WTC11 (cell line): ENCODE results near the gene UNKL.

ENCODE experiments used
- CBFB ChIP-seq: sonication (generic); formaldehyde crosslinking; IDR thresholded peaks from 2 replicates; pipeline ENCODE4 v1.8.1; 2022; ENCODE audit warnings: mild to moderate bottlenecking, low read depth, missing genetic modification reagents
- CREB1 ChIP-seq: sonication (generic); formaldehyde crosslinking; IDR thresholded peaks from 2 replicates; pipeline ENCODE4 v1.8.0; 2023; ENCODE audit warnings: mild to moderate bottlenecking, missing genetic modification reagents
- NR2C2 ChIP-seq: sonication (generic); formaldehyde crosslinking; IDR thresholded peaks from 2 replicates; pipeline ENCODE4 v1.8.0; 2022; ENCODE audit warnings: mild to moderate bottlenecking, missing genetic modification reagents
- TEAD4 ChIP-seq: sonication (generic); formaldehyde crosslinking; IDR thresholded peaks from 2 replicates; pipeline ENCODE4 v1.8.0; 2022; ENCODE audit warnings: mild to moderate bottlenecking, missing genetic modification reagents
- ZNF121 ChIP-seq: sonication (generic); formaldehyde crosslinking; IDR thresholded peaks from 2 replicates; pipeline ENCODE4 v1.8.0; 2023; ENCODE audit warnings: missing genetic modification reagents
- ZNF138 ChIP-seq: sonication (generic); formaldehyde crosslinking; conservative IDR thresholded peaks from 2 replicates; pipeline ENCODE4 v1.8.1; 2022; ENCODE audit warnings: mild to moderate bottlenecking, moderate library complexity, missing genetic modification reagents
- TF ChIP-seq, protein P1 (sequence below): fragments of 200-600 bp; IDR thresholded peaks from 2 replicates; pipeline ENCODE4 v1.8.0; 2022; ENCODE audit warnings: antibody characterized with exemption
- TF ChIP-seq, protein P2 (sequence below): sonication (generic); formaldehyde crosslinking; IDR thresholded peaks from 2 replicates; pipeline ENCODE4 v1.8.0; 2022; ENCODE audit warnings: mild to moderate bottlenecking, missing genetic modification reagents
- TF ChIP-seq, protein P3 (sequence below): sonication (generic); formaldehyde crosslinking; IDR thresholded peaks from 2 replicates; pipeline ENCODE4 v1.8.0; 2022; ENCODE audit warnings: mild to moderate bottlenecking, missing genetic modification reagents
- TF ChIP-seq, protein P4 (sequence below): sonication (generic); formaldehyde crosslinking; IDR thresholded peaks from 2 replicates; pipeline ENCODE4 v1.8.1; 2023; ENCODE audit warnings: mild to moderate bottlenecking, missing genetic modification reagents, moderate library complexity
- TF ChIP-seq, protein P5 (sequence below): sonication (generic); formaldehyde crosslinking; IDR thresholded peaks from 2 replicates; pipeline ENCODE4 v1.8.1; 2023; ENCODE audit warnings: mild to moderate bottlenecking, missing genetic modification reagents
- TF ChIP-seq, protein P6 (sequence below): sonication (generic); formaldehyde crosslinking; IDR thresholded peaks from 2 replicates; pipeline ENCODE4 v1.8.1; 2022; ENCODE audit warnings: low read depth, mild to moderate bottlenecking, moderate library complexity, missing genetic modification reagents, borderline replicate concordance
- TF ChIP-seq, protein P7 (sequence below): sonication (generic); formaldehyde crosslinking; IDR thresholded peaks from 2 replicates; pipeline ENCODE4 v1.8.1; 2022; ENCODE audit warnings: low read depth, missing genetic modification reagents, borderline replicate concordance
- TF ChIP-seq, protein P8 (sequence below): sonication (generic); formaldehyde crosslinking; IDR thresholded peaks from 2 replicates; pipeline ENCODE4 v1.8.0; 2022; ENCODE audit warnings: mild to moderate bottlenecking, missing genetic modification reagents

DNA sequence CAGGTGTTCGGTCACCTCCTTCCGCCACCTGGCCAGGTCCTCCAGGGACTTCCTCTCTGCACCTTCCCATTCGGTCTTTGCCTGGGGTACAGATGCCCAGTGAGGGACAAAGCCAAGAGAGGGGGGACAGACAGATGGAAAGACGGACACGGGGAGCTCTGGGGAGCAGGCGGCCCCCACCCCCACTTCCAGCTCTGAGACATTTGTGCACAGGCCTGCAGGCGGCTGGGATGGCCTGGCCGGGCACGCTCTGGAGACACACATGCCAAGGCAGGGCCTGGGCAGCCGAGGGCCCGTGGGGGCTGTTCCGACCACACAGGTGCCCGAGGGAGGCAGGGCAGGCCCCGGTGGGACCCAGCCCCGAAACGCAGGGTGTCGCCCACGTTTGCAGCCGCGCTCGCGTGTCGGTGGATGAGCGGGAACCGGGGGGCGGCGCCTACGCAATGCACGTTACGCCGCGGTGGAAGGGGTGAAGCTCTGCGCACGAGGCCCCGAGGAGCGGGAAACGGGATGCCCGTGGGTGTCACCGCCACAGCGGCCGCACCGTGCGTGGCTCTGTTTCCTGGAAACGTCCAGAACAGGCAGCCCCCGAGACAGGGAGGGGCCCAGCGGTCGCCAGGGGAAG lies 22.3 kb upstream of the UNKL start:
- TF ChIP-seq, protein P1, sequence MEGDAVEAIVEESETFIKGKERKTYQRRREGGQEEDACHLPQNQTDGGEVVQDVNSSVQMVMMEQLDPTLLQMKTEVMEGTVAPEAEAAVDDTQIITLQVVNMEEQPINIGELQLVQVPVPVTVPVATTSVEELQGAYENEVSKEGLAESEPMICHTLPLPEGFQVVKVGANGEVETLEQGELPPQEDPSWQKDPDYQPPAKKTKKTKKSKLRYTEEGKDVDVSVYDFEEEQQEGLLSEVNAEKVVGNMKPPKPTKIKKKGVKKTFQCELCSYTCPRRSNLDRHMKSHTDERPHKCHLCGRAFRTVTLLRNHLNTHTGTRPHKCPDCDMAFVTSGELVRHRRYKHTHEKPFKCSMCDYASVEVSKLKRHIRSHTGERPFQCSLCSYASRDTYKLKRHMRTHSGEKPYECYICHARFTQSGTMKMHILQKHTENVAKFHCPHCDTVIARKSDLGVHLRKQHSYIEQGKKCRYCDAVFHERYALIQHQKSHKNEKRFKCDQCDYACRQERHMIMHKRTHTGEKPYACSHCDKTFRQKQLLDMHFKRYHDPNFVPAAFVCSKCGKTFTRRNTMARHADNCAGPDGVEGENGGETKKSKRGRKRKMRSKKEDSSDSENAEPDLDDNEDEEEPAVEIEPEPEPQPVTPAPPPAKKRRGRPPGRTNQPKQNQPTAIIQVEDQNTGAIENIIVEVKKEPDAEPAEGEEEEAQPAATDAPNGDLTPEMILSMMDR: no peak
- TF ChIP-seq NR2C2 (CRISPR knock-in tag) (no peak), CREB1 (CRISPR knock-in tag) (no peak), CBFB (CRISPR knock-in tag) (no peak), ZNF121 (CRISPR knock-in tag) (no peak), ZNF138 (CRISPR knock-in tag) (no peak), TEAD4 (CRISPR knock-in tag) (no peak)
- TF ChIP-seq, protein P2, sequence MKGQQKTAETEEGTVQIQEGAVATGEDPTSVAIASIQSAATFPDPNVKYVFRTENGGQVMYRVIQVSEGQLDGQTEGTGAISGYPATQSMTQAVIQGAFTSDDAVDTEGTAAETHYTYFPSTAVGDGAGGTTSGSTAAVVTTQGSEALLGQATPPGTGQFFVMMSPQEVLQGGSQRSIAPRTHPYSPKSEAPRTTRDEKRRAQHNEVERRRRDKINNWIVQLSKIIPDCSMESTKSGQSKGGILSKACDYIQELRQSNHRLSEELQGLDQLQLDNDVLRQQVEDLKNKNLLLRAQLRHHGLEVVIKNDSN (CRISPR knock-in tag): no peak
- TF ChIP-seq, protein P3, sequence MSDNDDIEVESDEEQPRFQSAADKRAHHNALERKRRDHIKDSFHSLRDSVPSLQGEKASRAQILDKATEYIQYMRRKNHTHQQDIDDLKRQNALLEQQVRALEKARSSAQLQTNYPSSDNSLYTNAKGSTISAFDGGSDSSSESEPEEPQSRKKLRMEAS (CRISPR knock-in tag): no peak
- TF ChIP-seq, protein P4, sequence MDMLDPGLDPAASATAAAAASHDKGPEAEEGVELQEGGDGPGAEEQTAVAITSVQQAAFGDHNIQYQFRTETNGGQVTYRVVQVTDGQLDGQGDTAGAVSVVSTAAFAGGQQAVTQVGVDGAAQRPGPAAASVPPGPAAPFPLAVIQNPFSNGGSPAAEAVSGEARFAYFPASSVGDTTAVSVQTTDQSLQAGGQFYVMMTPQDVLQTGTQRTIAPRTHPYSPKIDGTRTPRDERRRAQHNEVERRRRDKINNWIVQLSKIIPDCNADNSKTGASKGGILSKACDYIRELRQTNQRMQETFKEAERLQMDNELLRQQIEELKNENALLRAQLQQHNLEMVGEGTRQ (CRISPR knock-in tag): no peak
- TF ChIP-seq, protein P5, sequence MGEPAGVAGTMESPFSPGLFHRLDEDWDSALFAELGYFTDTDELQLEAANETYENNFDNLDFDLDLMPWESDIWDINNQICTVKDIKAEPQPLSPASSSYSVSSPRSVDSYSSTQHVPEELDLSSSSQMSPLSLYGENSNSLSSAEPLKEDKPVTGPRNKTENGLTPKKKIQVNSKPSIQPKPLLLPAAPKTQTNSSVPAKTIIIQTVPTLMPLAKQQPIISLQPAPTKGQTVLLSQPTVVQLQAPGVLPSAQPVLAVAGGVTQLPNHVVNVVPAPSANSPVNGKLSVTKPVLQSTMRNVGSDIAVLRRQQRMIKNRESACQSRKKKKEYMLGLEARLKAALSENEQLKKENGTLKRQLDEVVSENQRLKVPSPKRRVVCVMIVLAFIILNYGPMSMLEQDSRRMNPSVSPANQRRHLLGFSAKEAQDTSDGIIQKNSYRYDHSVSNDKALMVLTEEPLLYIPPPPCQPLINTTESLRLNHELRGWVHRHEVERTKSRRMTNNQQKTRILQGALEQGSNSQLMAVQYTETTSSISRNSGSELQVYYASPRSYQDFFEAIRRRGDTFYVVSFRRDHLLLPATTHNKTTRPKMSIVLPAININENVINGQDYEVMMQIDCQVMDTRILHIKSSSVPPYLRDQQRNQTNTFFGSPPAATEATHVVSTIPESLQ (CRISPR knock-in tag): no peak
- TF ChIP-seq, protein P6, sequence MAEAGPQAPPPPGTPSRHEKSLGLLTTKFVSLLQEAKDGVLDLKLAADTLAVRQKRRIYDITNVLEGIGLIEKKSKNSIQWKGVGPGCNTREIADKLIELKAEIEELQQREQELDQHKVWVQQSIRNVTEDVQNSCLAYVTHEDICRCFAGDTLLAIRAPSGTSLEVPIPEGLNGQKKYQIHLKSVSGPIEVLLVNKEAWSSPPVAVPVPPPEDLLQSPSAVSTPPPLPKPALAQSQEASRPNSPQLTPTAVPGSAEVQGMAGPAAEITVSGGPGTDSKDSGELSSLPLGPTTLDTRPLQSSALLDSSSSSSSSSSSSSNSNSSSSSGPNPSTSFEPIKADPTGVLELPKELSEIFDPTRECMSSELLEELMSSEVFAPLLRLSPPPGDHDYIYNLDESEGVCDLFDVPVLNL: no peak
- TF ChIP-seq, protein P7, sequence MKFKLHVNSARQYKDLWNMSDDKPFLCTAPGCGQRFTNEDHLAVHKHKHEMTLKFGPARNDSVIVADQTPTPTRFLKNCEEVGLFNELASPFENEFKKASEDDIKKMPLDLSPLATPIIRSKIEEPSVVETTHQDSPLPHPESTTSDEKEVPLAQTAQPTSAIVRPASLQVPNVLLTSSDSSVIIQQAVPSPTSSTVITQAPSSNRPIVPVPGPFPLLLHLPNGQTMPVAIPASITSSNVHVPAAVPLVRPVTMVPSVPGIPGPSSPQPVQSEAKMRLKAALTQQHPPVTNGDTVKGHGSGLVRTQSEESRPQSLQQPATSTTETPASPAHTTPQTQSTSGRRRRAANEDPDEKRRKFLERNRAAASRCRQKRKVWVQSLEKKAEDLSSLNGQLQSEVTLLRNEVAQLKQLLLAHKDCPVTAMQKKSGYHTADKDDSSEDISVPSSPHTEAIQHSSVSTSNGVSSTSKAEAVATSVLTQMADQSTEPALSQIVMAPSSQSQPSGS (CRISPR knock-in tag): no peak
- TF ChIP-seq, protein P8, sequence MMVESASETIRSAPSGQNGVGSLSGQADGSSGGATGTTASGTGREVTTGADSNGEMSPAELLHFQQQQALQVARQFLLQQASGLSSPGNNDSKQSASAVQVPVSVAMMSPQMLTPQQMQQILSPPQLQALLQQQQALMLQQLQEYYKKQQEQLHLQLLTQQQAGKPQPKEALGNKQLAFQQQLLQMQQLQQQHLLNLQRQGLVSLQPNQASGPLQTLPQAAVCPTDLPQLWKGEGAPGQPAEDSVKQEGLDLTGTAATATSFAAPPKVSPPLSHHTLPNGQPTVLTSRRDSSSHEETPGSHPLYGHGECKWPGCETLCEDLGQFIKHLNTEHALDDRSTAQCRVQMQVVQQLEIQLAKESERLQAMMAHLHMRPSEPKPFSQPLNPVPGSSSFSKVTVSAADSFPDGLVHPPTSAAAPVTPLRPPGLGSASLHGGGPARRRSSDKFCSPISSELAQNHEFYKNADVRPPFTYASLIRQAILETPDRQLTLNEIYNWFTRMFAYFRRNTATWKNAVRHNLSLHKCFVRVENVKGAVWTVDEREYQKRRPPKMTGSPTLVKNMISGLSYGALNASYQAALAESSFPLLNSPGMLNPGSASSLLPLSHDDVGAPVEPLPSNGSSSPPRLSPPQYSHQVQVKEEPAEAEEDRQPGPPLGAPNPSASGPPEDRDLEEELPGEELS: no peak
